ACC112 (cell line): ENCODE results near the gene TCP1.

Source experiments
- H2AFZ ChIP-seq: fragments of 200-600 bp; sonication (generic); one replicate; pipeline ENCODE4 v1.6.0; 2017; ENCODE audit warnings: antibody characterized with exemption, low read length; ENCODE audit not compliant: unreplicated experiment
- H3K27ac ChIP-seq: fragments of 200-600 bp; sonication (generic); 2 replicates; pipeline ENCODE4 v1.5.1; 2014; ENCODE audit warnings: low read depth, mild to moderate bottlenecking, antibody characterized with exemption, low read length, moderate library complexity
- H3K27me3 ChIP-seq: fragments of 200-600 bp; sonication (generic); 2 replicates; pipeline ENCODE4 v1.6.1; 2014; ENCODE audit warnings: mild to moderate bottlenecking, antibody characterized with exemption, low read length, moderate library complexity, mixed read lengths; ENCODE audit not compliant: insufficient read depth
- H3K36me3 ChIP-seq: fragments of 200-600 bp; sonication (generic); 2 replicates; pipeline ENCODE4 v1.6.1; 2016; ENCODE audit warnings: mild to moderate bottlenecking, antibody characterized with exemption, low read length, moderate library complexity, mixed read lengths; ENCODE audit not compliant: insufficient read depth
- H3K4me1 ChIP-seq: fragments of 200-600 bp; sonication (generic); one replicate; pipeline ENCODE4 v1.6.1; 2016; ENCODE audit warnings: low read length, mixed read lengths; ENCODE audit not compliant: insufficient read depth, unreplicated experiment, control insufficient read depth
- H3K4me3 ChIP-seq: fragments of 200-600 bp; sonication (generic); 2 replicates; pipeline ENCODE4 v1.5.1; 2014; ENCODE audit warnings: mild to moderate bottlenecking, low read depth, low read length
- H3K79me2 ChIP-seq: fragments of 200-600 bp; sonication (generic); one replicate; pipeline ENCODE4 v1.6.0; 2016; ENCODE audit warnings: low read length; ENCODE audit not compliant: control insufficient read depth, unreplicated experiment, insufficient read depth

The TCP1 gene

DNA sequence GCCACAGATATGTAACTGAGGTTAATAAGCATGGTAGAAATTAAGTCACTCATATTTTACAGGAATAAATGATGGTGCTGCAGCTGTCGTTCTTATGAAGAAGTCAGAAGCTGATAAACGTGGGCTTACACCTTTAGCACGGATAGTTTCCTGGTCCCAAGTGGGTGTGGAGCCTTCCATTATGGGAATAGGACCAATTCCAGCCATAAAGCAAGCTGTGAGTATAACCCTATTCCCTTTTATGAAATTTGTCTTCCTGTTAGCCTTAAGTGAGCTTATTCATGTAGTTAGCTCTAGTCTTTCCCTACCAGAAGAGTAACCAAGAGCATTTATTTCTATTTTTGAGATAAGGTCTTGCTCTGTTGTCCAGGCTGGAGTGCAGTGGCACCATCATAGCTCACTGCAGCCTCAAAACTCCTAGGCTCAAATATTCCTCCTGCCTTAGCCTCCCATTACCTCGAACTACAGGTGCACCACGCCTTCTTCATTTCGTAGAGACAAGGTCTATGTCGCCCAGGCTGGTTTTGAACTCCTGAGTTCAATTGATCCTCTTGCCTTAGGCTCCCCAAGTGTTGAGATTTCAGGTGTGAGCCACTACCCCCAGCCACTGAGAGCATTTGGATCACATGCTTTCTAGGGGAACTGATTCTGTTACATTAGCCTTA, 12.0 kb downstream of the TCP1 start:
- Histone ChIP-seq H3K27ac (no peak overlapping the region), H2AFZ (no peak overlapping the region), H3K4me3 (no peak overlapping the region), H3K79me2 (peaks cover 11% of the 10 kb centered on the region), H3K4me1 (peaks cover 4% of the 10 kb centered on the region), H3K27me3 (no peaks in the 10 kb centered on the region), H3K36me3 (peaks cover 40% of the 10 kb centered on the region)

DNA sequence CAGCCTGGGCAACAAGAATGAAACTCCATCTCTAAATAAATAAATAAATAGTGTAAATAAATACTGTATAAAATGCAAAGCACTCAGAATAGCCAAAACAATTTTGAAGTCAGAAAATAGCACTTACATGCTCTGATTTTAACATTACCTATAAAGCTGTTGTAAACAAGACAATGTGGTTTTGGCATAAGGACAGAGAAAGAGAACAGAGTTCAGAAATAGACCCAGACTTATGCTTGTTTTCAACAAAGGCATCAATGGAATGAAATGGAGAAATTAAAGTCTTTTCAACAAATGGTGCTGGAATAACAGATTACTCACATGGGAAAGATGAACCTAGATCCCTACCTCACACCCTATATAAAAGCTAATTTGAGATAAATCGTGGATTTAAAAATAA, 17.2 kb downstream of the TCP1 start:
- Histone ChIP-seq H3K79me2 (no peaks in the 10 kb centered on the region), H2AFZ (no peak overlapping the region), H3K4me3 (no peak overlapping the region), H3K27ac (no peak overlapping the region), H3K27me3 (no peaks in the 10 kb centered on the region), H3K36me3 (peaks cover 43% of the 10 kb centered on the region), H3K4me1 (no peaks in the 10 kb centered on the region)

DNA sequence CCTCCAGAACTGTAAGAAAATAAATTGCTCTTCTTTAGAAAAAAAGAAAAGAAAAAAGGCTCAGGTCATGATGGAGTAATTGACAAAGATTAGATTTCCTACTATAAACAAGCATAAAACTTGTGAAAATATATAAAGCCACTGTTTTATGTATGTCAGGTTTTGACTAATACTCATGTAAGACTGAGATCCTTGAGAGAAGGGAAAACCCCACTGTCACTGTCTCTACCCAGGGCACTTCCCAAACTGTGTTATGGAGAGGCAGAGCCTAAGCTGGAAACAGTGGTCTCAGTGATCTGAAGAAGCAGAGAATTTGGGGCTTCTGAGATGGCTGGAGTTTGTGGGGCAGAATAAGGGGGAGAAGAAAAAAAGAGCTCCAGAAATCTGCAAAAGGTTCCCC, 19.9 kb downstream of the TCP1 start:
- Histone ChIP-seq H3K36me3 (peaks cover 52% of the 10 kb centered on the region), H3K79me2 (no peaks in the 10 kb centered on the region), H3K4me1 (no peaks in the 10 kb centered on the region), H3K4me3 (no peak overlapping the region), H2AFZ (no peak overlapping the region), H3K27me3 (no peaks in the 10 kb centered on the region), H3K27ac (no peak overlapping the region)

DNA sequence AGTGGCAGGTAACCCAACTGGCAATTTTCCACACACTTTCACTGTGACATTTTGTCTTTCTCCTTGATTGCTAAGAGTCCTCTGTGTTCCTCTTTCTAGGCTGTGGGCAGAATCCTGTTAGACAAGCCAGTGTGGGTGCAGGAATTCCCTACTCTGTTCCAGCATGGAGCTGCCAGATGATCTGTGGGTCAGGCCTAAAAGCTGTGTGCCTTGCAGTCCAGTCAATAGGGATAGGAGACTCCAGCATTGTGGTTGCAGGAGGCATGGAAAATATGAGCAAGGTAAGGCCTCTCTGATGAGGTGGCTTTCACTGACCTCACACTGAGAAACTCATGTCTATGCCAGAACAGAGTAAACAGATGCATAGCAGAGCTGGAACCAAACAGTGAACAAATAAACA, 22.5 kb downstream of the TCP1 start:
- H3K79me2 ChIP-seq = no peaks in the 10 kb centered on the region
- H3K36me3 ChIP-seq = peaks cover 52% of the 10 kb centered on the region
- no peak overlapping the region for H2AFZ ChIP-seq
- H3K4me3 ChIP-seq = no peak overlapping the region
- H3K27me3 ChIP-seq = no peaks in the 10 kb centered on the region
- peaks cover 5% of the 10 kb centered on the region for H3K4me1 ChIP-seq
- no peak overlapping the region for H3K27ac ChIP-seq

DNA sequence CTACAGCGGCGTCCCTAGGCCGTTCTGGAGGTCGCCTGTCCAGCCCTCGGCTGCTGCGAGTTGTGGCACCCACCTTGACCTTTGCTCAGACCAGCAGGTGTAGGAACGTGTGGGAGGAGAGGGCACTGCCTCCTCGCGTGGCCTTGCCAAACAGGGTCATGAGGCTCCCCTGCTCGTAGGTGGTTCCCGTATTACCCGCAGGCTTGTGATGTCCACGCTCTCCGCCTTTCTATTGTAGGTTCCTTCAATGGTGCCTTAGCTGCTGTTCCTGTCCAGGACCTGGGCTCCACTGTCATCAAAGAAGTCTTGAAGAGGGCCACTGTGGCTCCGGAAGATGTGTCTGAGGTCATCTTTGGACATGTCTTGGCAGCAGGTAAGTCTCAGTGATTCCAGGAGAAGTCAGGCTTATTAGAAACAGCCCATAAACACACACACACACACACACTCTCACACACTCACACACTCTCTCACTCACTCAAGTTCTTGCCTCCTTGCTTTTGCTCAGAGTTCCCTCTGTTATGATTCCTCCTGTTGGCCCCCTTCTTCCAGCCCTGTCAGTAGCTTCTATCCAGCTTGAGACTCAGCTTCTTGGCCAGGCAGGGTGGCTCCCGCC, 26.6 kb downstream of the TCP1 start:
- Histone ChIP-seq H3K4me1 (peaks cover 34% of the 10 kb centered on the region), H3K4me3 (peak overlapping the region; percentile 80), H3K27me3 (no peaks in the 10 kb centered on the region), H3K27ac (peak overlapping the region; percentile 77; the same call in 1 of the 2 replicates), H2AFZ (peak overlapping the region; percentile 78), H3K36me3 (peaks cover 18% of the 10 kb centered on the region), H3K79me2 (no peaks in the 10 kb centered on the region)

DNA sequence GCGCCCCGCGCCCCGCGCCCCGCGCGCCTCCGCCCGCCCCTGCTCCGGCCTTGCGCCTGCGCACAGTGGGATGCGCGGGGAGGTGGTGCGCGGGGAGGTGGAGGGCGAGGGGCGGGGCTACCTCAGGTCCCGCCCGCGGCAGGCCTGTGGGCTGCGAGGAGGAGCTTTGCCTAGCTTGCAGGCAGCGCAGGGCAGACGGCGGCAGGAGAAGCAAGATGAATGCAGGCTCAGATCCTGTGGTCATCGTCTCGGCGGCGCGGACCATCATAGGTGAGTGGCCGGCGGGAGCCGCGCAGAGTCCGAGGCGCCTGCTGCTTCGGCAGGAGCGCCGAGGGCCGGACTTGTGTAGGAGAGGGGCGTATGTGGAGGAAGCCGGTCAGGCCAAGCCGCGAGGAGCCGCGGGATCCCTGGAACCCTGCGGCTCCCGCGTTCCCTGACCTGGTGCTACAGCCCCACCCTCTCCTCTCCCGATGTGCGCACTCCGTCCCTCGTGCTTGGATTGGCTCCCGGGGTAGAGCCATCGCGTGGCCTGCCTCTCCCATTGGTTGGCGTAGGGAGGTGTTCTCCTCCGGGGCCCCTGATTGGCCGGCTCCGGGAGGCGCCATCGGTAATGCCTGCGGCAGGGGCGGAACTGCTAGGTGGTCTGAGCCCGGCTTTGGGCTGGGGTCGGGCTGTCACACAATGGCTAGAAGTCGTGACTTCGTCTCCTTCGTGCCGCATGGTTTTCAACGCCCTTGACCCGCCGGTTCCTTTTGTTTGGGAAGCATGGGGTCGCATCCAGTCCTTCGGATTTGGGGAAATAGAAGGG, 27.3 kb downstream of the TCP1 start, which contains the start of gene ACAT2:
Gene ACAT2, plus strand, starts transcription at position 173 of the 808 bp plus-strand sequence. Its CDS starts 43 bp downstream, at position 216.
- H3K27ac ChIP-seq = peak within 1 kb of the TSS; percentile 77
- H3K79me2 ChIP-seq = no peaks in the 10 kb centered on the region
- peaks cover 12% of the 10 kb centered on the region for H3K36me3 ChIP-seq
- H3K4me3 ChIP-seq = peak within 1 kb of the TSS; percentile 80
- H3K27me3 ChIP-seq = no peaks in the 10 kb centered on the region
- peaks cover 36% of the 10 kb centered on the region for H3K4me1 ChIP-seq
- peak within 1 kb of the TSS; percentile 78 for H2AFZ ChIP-seq

DNA sequence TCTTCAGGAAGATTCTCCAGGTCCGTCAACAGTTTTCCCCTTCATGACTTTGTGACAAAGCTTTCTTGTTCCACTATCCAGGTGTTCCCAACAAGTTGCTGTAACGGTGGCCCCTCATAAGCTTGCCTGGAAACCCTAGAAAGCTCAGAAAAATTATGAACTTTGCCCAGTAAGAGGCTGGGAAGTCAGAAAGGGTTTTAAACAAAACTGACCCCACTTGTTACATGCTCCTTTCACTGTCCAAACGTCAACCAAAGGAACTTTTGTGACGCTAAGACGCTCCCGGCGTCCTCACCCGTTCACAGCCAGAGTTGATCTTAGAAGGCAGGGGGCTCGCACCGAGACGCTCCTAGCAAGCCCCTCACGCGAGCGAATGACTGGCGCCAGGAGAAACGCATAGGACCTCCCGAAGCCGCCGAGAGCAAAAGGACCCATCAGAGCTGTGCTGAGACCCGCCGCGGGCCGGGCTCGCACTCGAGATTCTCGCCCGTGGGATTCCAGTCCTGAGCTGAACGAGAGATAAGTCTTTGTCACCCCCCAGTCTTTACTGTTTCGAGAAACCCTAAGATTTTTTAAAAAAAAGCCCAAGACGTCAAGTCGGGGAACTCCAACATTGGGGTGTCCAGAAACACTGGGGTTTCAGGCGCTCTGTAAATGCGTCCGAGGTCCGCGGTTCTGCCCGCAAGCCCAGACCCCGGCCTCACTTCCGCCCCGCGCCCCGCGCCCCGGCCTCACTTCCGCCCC, 28.1 kb downstream of the TCP1 start:
- Histone ChIP-seq H3K27me3 (no peaks in the 10 kb centered on the region), H3K27ac (peak overlapping the region; percentile 77), H2AFZ (peak overlapping the region; percentile 47), H3K79me2 (no peaks in the 10 kb centered on the region), H3K4me3 (peak overlapping the region; percentile 80), H3K36me3 (peaks cover 8% of the 10 kb centered on the region), H3K4me1 (peaks cover 36% of the 10 kb centered on the region)

DNA sequence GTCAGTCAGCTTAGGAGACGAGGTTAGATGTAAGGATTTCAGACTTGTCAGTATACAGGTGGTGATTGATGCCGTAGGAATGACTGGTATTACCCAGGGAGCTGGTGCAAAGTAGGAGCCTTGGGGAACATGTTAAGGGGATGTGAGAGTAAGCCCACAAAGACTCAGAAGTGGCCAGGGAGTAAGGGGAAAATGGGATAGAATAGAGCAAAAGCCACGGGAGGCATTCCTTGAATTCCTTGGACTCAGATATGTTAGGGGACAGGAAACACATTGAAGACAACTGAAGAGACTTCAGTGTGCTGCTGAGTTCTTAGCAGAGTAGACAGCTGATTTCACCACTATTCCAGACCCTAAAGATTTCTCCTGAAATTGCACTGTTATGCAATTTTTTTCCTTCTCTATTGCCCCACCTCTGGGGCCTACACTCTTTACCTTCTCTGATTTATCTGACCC, 28.8 kb downstream of the TCP1 start:
- Histone ChIP-seq H2AFZ (no peak overlapping the region), H3K79me2 (no peaks in the 10 kb centered on the region), H3K4me1 (peaks cover 36% of the 10 kb centered on the region), H3K36me3 (peaks cover 11% of the 10 kb centered on the region; the same call in 1 of the 2 replicates), H3K27me3 (no peaks in the 10 kb centered on the region), H3K4me3 (peak overlapping the region; percentile 80), H3K27ac (peak overlapping the region; percentile 77)

DNA sequence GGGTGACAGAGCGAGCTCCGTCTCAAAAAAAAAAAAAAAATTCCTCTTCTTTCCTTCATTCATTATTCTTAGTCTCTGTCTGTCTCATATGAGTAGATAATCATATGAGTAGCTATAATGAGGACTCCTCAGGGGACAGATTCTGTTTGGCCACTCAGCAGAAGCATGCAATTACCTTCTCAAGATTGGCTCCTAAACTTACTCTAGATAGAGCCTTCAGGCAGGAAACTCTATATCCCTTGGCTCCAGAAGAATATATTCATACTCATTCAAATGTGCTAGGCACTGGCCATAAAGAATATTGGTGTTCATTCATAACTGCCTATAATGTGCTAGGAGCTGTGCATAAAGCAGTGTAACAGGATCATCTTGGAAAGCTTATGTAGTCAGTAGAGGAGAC, 29.8 kb downstream of the TCP1 start:
- Histone ChIP-seq H2AFZ (no peak overlapping the region), H3K79me2 (peaks cover 3% of the 10 kb centered on the region), H3K27ac (peak overlapping the region; percentile 77), H3K27me3 (no peaks in the 10 kb centered on the region), H3K4me1 (peaks cover 36% of the 10 kb centered on the region), H3K4me3 (no peak overlapping the region), H3K36me3 (peaks cover 16% of the 10 kb centered on the region; the same call in 1 of the 2 replicates)
